ENCODE measurements around the gene TMSB4X. TPM values are rescaled to one million over a fixed set of nuclear protein-coding genes. Genes with fewer than 3 reads are reported as not detected.

Gene TMSB4X
- polyA plus RNA-seq, 3 donors: 15,641 to 31,074 (median 27,127) TPM

GRCh38 chrX:13008851-13009250 lies 33.9 kb downstream of the TMSB4X start:
- H3K36me3 Mint-ChIP-seq: no peaks in the 10 kb centered on the region
- intact Hi-C loops (cut with micrococcal nuclease): loop anchor here (5.0 to 10.0 kb wide), 4 partner anchors 37 to 76 kb away; no protein-coding TSS in a partner anchor
- no peak overlapping the region for H3K9ac ChIP-seq (ENCODE audit: insufficient read depth, low read length, poor library complexity, severe bottlenecking)
- H3K4me3 ChIP-seq (replicated peaks in 1 of 3; ENCODE audit: low read depth in 2 of 3, low read length in 3 of 3): no peak overlapping the region
- peaks cover 0 to 12% (median 4%) of the 10 kb centered on the region in 7 donors for H3K9me3 Mint-ChIP-seq
- TF ChIP-seq CTCF (IDR thresholded peaks at IDR 0.05): no peak
- DNase-seq: no peak
- WGBS (ENCODE audit: insufficient coverage): no CpG with 5 or more reads among the region's 3 CpGs
- H3K4me3 Mint-ChIP-seq: no peak overlapping the region
- peaks cover 71 to 72% of the 10 kb centered on the region in 2 donors for H3K4me1 ChIP-seq (ENCODE audit: control insufficient read depth in 1 of 2, insufficient read depth in 2 of 2, low read length in 2 of 2)
- H3K4me1 Mint-ChIP-seq: peaks cover 73% of the 10 kb centered on the region
- no peaks in the 10 kb centered on the region for H3K9me3 ChIP-seq (replicated peaks in 1 of 2; ENCODE audit: control insufficient read depth in 1 of 2, insufficient read depth in 1 of 2, low read length in 2 of 2)
- peak overlapping the region in 2 of 7 donors; percentile 25 to 82 for H3K27ac Mint-ChIP-seq
- H3K27me3 ChIP-seq (ENCODE audit: control insufficient read depth in 2 of 2, insufficient read depth in 2 of 2, low read length in 2 of 2): peaks cover 0 to 10% of the 10 kb centered on the region in 2 donors
- peak overlapping the region in 1 of 2 donors; percentile 94 for H3K27ac ChIP-seq (ENCODE audit: low read depth in 1 of 2, low read length in 2 of 2)
- H3K4me2 ChIP-seq (replicated peaks; ENCODE audit: extremely low read depth, low read length, poor library complexity, severe bottlenecking): no peak overlapping the region
- H4K20me1 ChIP-seq (ENCODE audit: insufficient read depth, low read length): no peaks in the 10 kb centered on the region
- no peak overlapping the region for H2AFZ ChIP-seq (ENCODE audit: insufficient read depth, low read depth, low read length, poor library complexity, severe bottlenecking)
- H3K79me2 ChIP-seq (ENCODE audit: insufficient read depth, low read length): no peaks in the 10 kb centered on the region
- H3K36me3 ChIP-seq (replicated peaks in 1 of 2; ENCODE audit: control insufficient read depth in 1 of 2, insufficient read depth in 2 of 2, low read length in 2 of 2): no peaks in the 10 kb centered on the region
- H3K27me3 Mint-ChIP-seq (ENCODE audit: low read depth in 3 of 3): peaks cover 0 to 22% (median 0%) of the 10 kb centered on the region in 3 donors

- peaks cover 0 to 12% (median 4%) of the 10 kb centered on the region in 7 donors for H3K9me3 Mint-ChIP-seq
- WGBS (ENCODE audit: insufficient coverage): no CpG with 5 or more reads among the region's 3 CpGs
- H3K27ac Mint-ChIP-seq: peak overlapping the region in 2 of 7 donors; percentile 5 to 57
- no peak overlapping the region for H2AFZ ChIP-seq (ENCODE audit: insufficient read depth, low read depth, low read length, poor library complexity, severe bottlenecking)
- H3K36me3 Mint-ChIP-seq: no peaks in the 10 kb centered on the region
- H3K4me2 ChIP-seq (replicated peaks; ENCODE audit: extremely low read depth, low read length, poor library complexity, severe bottlenecking): no peak overlapping the region
- no peak for DNase-seq
- no peaks in the 10 kb centered on the region for H3K36me3 ChIP-seq (replicated peaks in 1 of 2; ENCODE audit: control insufficient read depth in 1 of 2, insufficient read depth in 2 of 2, low read length in 2 of 2)
- H3K4me1 Mint-ChIP-seq: peaks cover 76% of the 10 kb centered on the region
- peaks cover 0 to 22% (median 0%) of the 10 kb centered on the region in 3 donors for H3K27me3 Mint-ChIP-seq (ENCODE audit: low read depth in 3 of 3)
- H3K9me3 ChIP-seq (replicated peaks in 1 of 2; ENCODE audit: control insufficient read depth in 1 of 2, insufficient read depth in 1 of 2, low read length in 2 of 2): no peaks in the 10 kb centered on the region
- no peaks in the 10 kb centered on the region for H3K79me2 ChIP-seq (ENCODE audit: insufficient read depth, low read length)
- H3K27ac ChIP-seq (ENCODE audit: low read depth in 1 of 2, low read length in 2 of 2): peak overlapping the region in 1 of 2 donors; percentile 94
- H3K27me3 ChIP-seq (ENCODE audit: control insufficient read depth in 2 of 2, insufficient read depth in 2 of 2, low read length in 2 of 2): peaks cover 0 to 10% of the 10 kb centered on the region in 2 donors
- no peak overlapping the region for H3K4me3 ChIP-seq (replicated peaks in 1 of 3; ENCODE audit: low read depth in 2 of 3, low read length in 3 of 3)
- no peaks in the 10 kb centered on the region for H4K20me1 ChIP-seq (ENCODE audit: insufficient read depth, low read length)
- no peak overlapping the region for H3K4me3 Mint-ChIP-seq
- intact Hi-C loops (cut with micrococcal nuclease): loop anchor here (5.0 to 10.0 kb wide), 4 partner anchors 37 to 76 kb away; no protein-coding TSS in a partner anchor
- H3K9ac ChIP-seq (ENCODE audit: insufficient read depth, low read length, poor library complexity, severe bottlenecking): no peak overlapping the region
- peaks cover 73 to 74% of the 10 kb centered on the region in 2 donors for H3K4me1 ChIP-seq (ENCODE audit: control insufficient read depth in 1 of 2, insufficient read depth in 2 of 2, low read length in 2 of 2)
- TF ChIP-seq CTCF (IDR thresholded peaks at IDR 0.05): no peak
Measured at GRCh38 chrX:13009273-13009672, 34.4 kb downstream of the TMSB4X start.
